Neural cell (in vitro differentiated cells): ENCODE data around the gene REXO2.

Source experiments
- CTCF ChIP-seq: fragments of 450-650 bp; IDR thresholded peaks from 2 replicates; pipeline ENCODE4 v1.5.1; 2014; ENCODE audit warnings: antibody characterized with exemption, mild to moderate bottlenecking, moderate library complexity; ENCODE audit not compliant: poor library complexity, severe bottlenecking
- EP300 ChIP-seq: fragments of 450-650 bp; conservative IDR thresholded peaks from 2 replicates; pipeline ENCODE4 v1.6.1; 2014; ENCODE audit warnings: antibody characterized with exemption, mild to moderate bottlenecking, moderate library complexity; ENCODE audit not compliant: poor library complexity, severe bottlenecking
- EZH2 ChIP-seq: fragments of 200-600, 300-800 bp; shearing (Covaris generic), sonication (generic); IDR thresholded peaks from 2 replicates; pipeline ENCODE4 v1.6.1; 2014; ENCODE audit warnings: antibody characterized with exemption, low read length, borderline replicate concordance, mild to moderate bottlenecking; ENCODE audit not compliant: insufficient read depth, poor library complexity, severe bottlenecking
- POLR2AphosphoS5 ChIP-seq: IDR thresholded peaks from 2 replicates; pipeline ENCODE4 v1.6.1; 2012
- RAD21 ChIP-seq: fragments of 450-650 bp; conservative IDR thresholded peaks from 2 replicates; pipeline ENCODE4 v1.6.1; 2014; ENCODE audit warnings: antibody characterized with exemption, mild to moderate bottlenecking, moderate library complexity
- SMC3 ChIP-seq: fragments of 450-650 bp; conservative IDR thresholded peaks from 2 replicates; pipeline ENCODE4 v1.6.1; 2014; ENCODE audit warnings: antibody characterized with exemption, mild to moderate bottlenecking, moderate library complexity; ENCODE audit not compliant: poor library complexity
- TAF1 ChIP-seq: IDR thresholded peaks from 2 replicates; pipeline ENCODE4 v1.6.1; 2012; ENCODE audit warnings: low read depth
- TF ChIP-seq, protein P1 (sequence below): IDR thresholded peaks from 2 replicates; pipeline ENCODE4 v1.6.1; 2012; ENCODE audit warnings: borderline replicate concordance

- TF ChIP-seq EP300 (no peak), CTCF (no peak), POLR2AphosphoS5 (no peak), RAD21 (no peak), EZH2 (no peak), SMC3 (no peak), TAF1 (no peak)
- TF ChIP-seq, protein P1, sequence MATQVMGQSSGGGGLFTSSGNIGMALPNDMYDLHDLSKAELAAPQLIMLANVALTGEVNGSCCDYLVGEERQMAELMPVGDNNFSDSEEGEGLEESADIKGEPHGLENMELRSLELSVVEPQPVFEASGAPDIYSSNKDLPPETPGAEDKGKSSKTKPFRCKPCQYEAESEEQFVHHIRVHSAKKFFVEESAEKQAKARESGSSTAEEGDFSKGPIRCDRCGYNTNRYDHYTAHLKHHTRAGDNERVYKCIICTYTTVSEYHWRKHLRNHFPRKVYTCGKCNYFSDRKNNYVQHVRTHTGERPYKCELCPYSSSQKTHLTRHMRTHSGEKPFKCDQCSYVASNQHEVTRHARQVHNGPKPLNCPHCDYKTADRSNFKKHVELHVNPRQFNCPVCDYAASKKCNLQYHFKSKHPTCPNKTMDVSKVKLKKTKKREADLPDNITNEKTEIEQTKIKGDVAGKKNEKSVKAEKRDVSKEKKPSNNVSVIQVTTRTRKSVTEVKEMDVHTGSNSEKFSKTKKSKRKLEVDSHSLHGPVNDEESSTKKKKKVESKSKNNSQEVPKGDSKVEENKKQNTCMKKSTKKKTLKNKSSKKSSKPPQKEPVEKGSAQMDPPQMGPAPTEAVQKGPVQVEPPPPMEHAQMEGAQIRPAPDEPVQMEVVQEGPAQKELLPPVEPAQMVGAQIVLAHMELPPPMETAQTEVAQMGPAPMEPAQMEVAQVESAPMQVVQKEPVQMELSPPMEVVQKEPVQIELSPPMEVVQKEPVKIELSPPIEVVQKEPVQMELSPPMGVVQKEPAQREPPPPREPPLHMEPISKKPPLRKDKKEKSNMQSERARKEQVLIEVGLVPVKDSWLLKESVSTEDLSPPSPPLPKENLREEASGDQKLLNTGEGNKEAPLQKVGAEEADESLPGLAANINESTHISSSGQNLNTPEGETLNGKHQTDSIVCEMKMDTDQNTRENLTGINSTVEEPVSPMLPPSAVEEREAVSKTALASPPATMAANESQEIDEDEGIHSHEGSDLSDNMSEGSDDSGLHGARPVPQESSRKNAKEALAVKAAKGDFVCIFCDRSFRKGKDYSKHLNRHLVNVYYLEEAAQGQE: no peak
Measured at GRCh38 chr11:114440971-114441763, 1.9 kb downstream of the REXO2 start.
